Smooth muscle cell of the brain vasculature (primary cell): ENCODE data around the gene WDR73.
"Not testable (repeated sequence)": the region's sequence is repeated elsewhere in the genome, so short reads cannot be mapped to it uniquely, and the experiment has no call there.

Experiments used
- DNase-seq: peaks from one replicate; pipeline ENCODE4 v3.0.0-alpha.2; 2012; ENCODE audit warnings: low read depth, low spot score

Gene WDR73

GRCh38 chr15:84658080-84658787 lies 4.2 kb upstream of the WDR73 start, which contains the start of gene NMB:
Gene NMB, minus strand, starts transcription at chr15:84658199. Its CDS starts 47 bp downstream, at chr15:84658152.
- peak; percentile 24 for DNase-seq

GRCh38 chr15:84657748-84658079 lies 3.6 kb upstream of the WDR73 start:
- DNase-seq, result no peak

- no peak for DNase-seq
These were observed 2.9 kb upstream of the WDR73 start for GRCh38 chr15:84656972-84657371.

- DNase-seq, result no peak
These were observed 788 bp upstream of the WDR73 start for GRCh38 chr15:84654689-84655453.

GRCh38 chr15:84653584-84653909 lies 536 bp downstream of the WDR73 start:
- no peak for DNase-seq

GRCh38 chr15:84649706-84650105 lies 4.4 kb downstream of the WDR73 start:
- DNase-seq, result no peak

- DNase-seq, result no peak
These were observed 5.5 kb downstream of the WDR73 start for GRCh38 chr15:84648539-84648938.

- DNase-seq, result no peak
These were observed 6.4 kb downstream of the WDR73 start for GRCh38 chr15:84647726-84648125.

- no peak for DNase-seq
These were observed 8.1 kb downstream of the WDR73 start for GRCh38 chr15:84645997-84646396.

- no peak for DNase-seq
These were observed 8.6 kb downstream of the WDR73 start for GRCh38 chr15:84645496-84645895.

GRCh38 chr15:84643838-84644237 lies 10.2 kb downstream of the WDR73 start:
- DNase-seq, result no peak

GRCh38 chr15:84642640-84643039 lies 11.4 kb downstream of the WDR73 start:
- not testable (repeated sequence) for DNase-seq

GRCh38 chr15:84641871-84642270 lies 12.2 kb downstream of the WDR73 start:
- not testable (repeated sequence) for DNase-seq

GRCh38 chr15:84638103-84638502 lies 16.0 kb downstream of the WDR73 start:
- no peak for DNase-seq

GRCh38 chr15:84634228-84634837 lies 19.8 kb downstream of the WDR73 start:
- DNase-seq, result no peak

GRCh38 chr15:84633311-84634227 lies 20.5 kb downstream of the WDR73 start:
- DNase-seq, result no peak

GRCh38 chr15:84631706-84632272 lies 22.3 kb downstream of the WDR73 start:
- no peak for DNase-seq

- no peak for DNase-seq
These were observed 25.1 kb downstream of the WDR73 start for GRCh38 chr15:84629033-84629432.

GRCh38 chr15:84625123-84625522 lies 29.0 kb downstream of the WDR73 start:
- no peak for DNase-seq

GRCh38 chr15:84624359-84624758 lies 29.7 kb downstream of the WDR73 start:
- no peak for DNase-seq

GRCh38 chr15:84621358-84621979 lies 32.6 kb downstream of the WDR73 start:
- DNase-seq, result no peak
